A549 (cell line): Measurements from ENCODE around the gene CAPN7. TPM values are rescaled to one million over a fixed set of nuclear protein-coding genes. Genes with fewer than 3 reads are reported as not detected.
A peak's percentile ranks its signal among the peaks of the same experiment; 100 is the strongest.

Experiments
- ATAC-seq, 2 experiments: fragments of 200-7000 bp in 1 of 2; fragments of >200 bp in 1 of 2; cut with Nextera tagmentation in 1 of 2; cut with Tn5 transposase in 1 of 2; 3 replicates each; pipeline versions ENCODE4 v1.8.0 to v1.9.1; 2018 to 2020; ENCODE audit warnings: mild to moderate bottlenecking in 1 of 2, moderate library complexity in 1 of 2
- CTCF ChIA-PET: fragments of 300-600 bp; sonication (Branson Sonifier 250); formaldehyde crosslinking; extraction: SDS; loops from one replicate; lab custom pipeline; 2021; ENCODE audit warnings: antibody characterized with exemption, inconsistent platforms; lab: Yijun Ruan, JAX
- POLR2A ChIA-PET: fragments of 350-600 bp; formaldehyde crosslinking; extraction: SDS; loops from one replicate; lab custom pipeline; 2021; ENCODE audit warnings: antibody characterized with exemption, inconsistent platforms; lab: Yijun Ruan, JAX
- DNase-seq, 2 experiments: peaks; one replicate each; pipeline versions ENCODE4 v3.0.0 to v3.0.0-alpha.2; 2011 to 2016; ENCODE audit warnings: low read depth in 1 of 2, low spot score in 1 of 2
- FAIRE-seq: peaks from 2 replicates; lab custom pipeline; 2011; peaks lifted over from hg19 to GRCh38; lab: Jason Lieb, UNC
- H3K27ac ChIP-seq, 2 experiments: fragments of >200 bp; sonication (Bioruptor Twin); formaldehyde crosslinking; 3 replicates each; pipeline ENCODE4 v1.5.1; 2016 to 2017
- H3K4me1 ChIP-seq: fragments of >200 bp; sonication (Bioruptor Twin); formaldehyde crosslinking; 3 replicates; pipeline ENCODE4 v1.6.1; 2016
- H3K4me2 ChIP-seq: fragments of >200 bp; sonication (Bioruptor Twin); formaldehyde crosslinking; 3 replicates; pipeline ENCODE4 v1.6.1; 2016
- H3K4me3 ChIP-seq: fragments of >200 bp; sonication (Bioruptor Twin); formaldehyde crosslinking; 3 replicates; pipeline ENCODE4 v1.5.1; 2016
- H3K9me3 ChIP-seq: fragments of >200 bp; sonication (Bioruptor Twin); formaldehyde crosslinking; 3 replicates; pipeline ENCODE4 v1.6.1; 2016
- BCL3 ChIP-seq: fragments of >200 bp; sonication (Bioruptor Twin); formaldehyde crosslinking; IDR thresholded peaks from 3 replicates; pipeline ENCODE4 v1.6.1; 2016
- CBX8 ChIP-seq: fragments of 200-600 bp; sonication (generic); IDR thresholded peaks from 2 replicates; pipeline ENCODE4 v1.6.1; 2016
- CEBPB ChIP-seq, 2 experiments: fragments of >200 bp in 1 of 2; sonication (Bioruptor Twin) in 1 of 2; formaldehyde crosslinking in 1 of 2; IDR thresholded peaks; 2 replicates each; pipeline ENCODE4 v1.6.1; 2012 to 2016
- CHD4 ChIP-seq: fragments of 200-600 bp; sonication (generic); IDR thresholded peaks from 2 replicates; pipeline ENCODE4 v1.6.1; 2016; ENCODE audit warnings: antibody characterized with exemption, mild to moderate bottlenecking, borderline replicate concordance
- EHF ChIP-seq: fragments of 250-450 bp; sonication (Bioruptor Pico); IDR thresholded peaks from 2 replicates; pipeline ENCODE4 v1.5.0; 2020; ENCODE audit warnings: mild to moderate bottlenecking
- EHMT2 ChIP-seq: fragments of 200-600 bp; sonication (generic); IDR thresholded peaks from 2 replicates; pipeline ENCODE4 v1.6.1; 2016; ENCODE audit warnings: antibody characterized with exemption, low read depth, mild to moderate bottlenecking, moderate library complexity
- ELK1 ChIP-seq: fragments of 150-350 bp; IDR thresholded peaks from 2 replicates; pipeline ENCODE4 v1.6.1; 2014; ENCODE audit warnings: low read depth, mild to moderate bottlenecking, low read length
- FOSB ChIP-seq: fragments of 250-450 bp; sonication (Bioruptor Pico); IDR thresholded peaks from 2 replicates; pipeline ENCODE4 v1.5.0; 2020; ENCODE audit warnings: mild to moderate bottlenecking, moderate library complexity
- FOSL2 ChIP-seq, 2 experiments: fragments of 450-650 bp in 1 of 2; fragments of >200 bp in 1 of 2; sonication (Bioruptor Twin) in 1 of 2; formaldehyde crosslinking; IDR thresholded peaks; 2 replicates each; pipeline versions ENCODE4 v1.5.0 to v1.6.1; 2016 to 2020; ENCODE audit warnings: mild to moderate bottlenecking in 1 of 2, moderate library complexity in 1 of 2
- GATA3 ChIP-seq: IDR thresholded peaks from 2 replicates; pipeline ENCODE4 v1.6.1; 2012; ENCODE audit warnings: borderline replicate concordance
- HDAC2 ChIP-seq: fragments of 200-600 bp; sonication (generic); IDR thresholded peaks from 2 replicates; pipeline ENCODE4 v1.6.1; 2016
- HOXA7 ChIP-seq: fragments of 250-450 bp; sonication (Bioruptor Pico); IDR thresholded peaks from 2 replicates; pipeline ENCODE4 v1.5.0; 2020; ENCODE audit warnings: mild to moderate bottlenecking, moderate library complexity
- PHF8 ChIP-seq: fragments of 200-600 bp; sonication (generic); IDR thresholded peaks from 2 replicates; pipeline ENCODE4 v1.6.1; 2016; ENCODE audit warnings: low read depth, mild to moderate bottlenecking, antibody characterized with exemption, moderate library complexity, borderline replicate concordance
- RCOR1 ChIP-seq: fragments of 150-350 bp; IDR thresholded peaks from 2 replicates; pipeline ENCODE4 v1.6.1; 2014; ENCODE audit warnings: antibody characterized with exemption, low read length, low read depth
- RNF2 ChIP-seq: fragments of 200-600 bp; sonication (generic); IDR thresholded peaks from 2 replicates; pipeline ENCODE4 v1.6.1; 2016; ENCODE audit warnings: low read depth, mild to moderate bottlenecking, antibody characterized with exemption, moderate library complexity, borderline replicate concordance
- TFCP2L1 ChIP-seq: fragments of 250-450 bp; sonication (Bioruptor Pico); IDR thresholded peaks from 2 replicates; pipeline ENCODE4 v1.5.0; 2021; ENCODE audit warnings: mild to moderate bottlenecking
- ZC3H11A ChIP-seq: fragments of 450-650 bp; IDR thresholded peaks from 2 replicates; pipeline ENCODE4 v1.6.1; 2014; ENCODE audit warnings: antibody characterized with exemption, mild to moderate bottlenecking
- ZNF302 ChIP-seq: fragments of 250-450 bp; sonication (Bioruptor Pico); IDR thresholded peaks from 2 replicates; pipeline ENCODE4 v1.9.0; 2021; ENCODE audit warnings: inconsistent platforms, mild to moderate bottlenecking, moderate library complexity
- ZSCAN20 ChIP-seq: fragments of 250-450 bp; sonication (Bioruptor Pico); IDR thresholded peaks from 2 replicates; pipeline ENCODE4 v1.8.0; 2022; ENCODE audit warnings: mild to moderate bottlenecking, moderate library complexity
- WGBS: methylation state at CpG from one replicate; pipeline ENCODE4 v1.1.6; 2017; ENCODE audit errors: missing lambda C conversion rate; 5-methylcytosine and 5-hydroxymethylcytosine counted together
- polyA plus RNA-seq, 4 experiments: library from polyadenylated mRNA; depleted of rRNA in 3 of 4; stranded (reverse); fragments of >200 nt; fragmentation: RNase III in 1 of 4; extraction: RNeasy Plus Mini Kit Qiagen cat#74134 plus additional on column Dnase treatment in 1 of 4; gene quantifications; 2 replicates in 3 of 4; 3 replicates in 1 of 4; pipeline ENCODE4 v1.2.3, GENCODE V29; 2011 to 2017
- TF ChIP-seq, protein P1 (sequence below): fragments of 450-650 bp; IDR thresholded peaks from 2 replicates; pipeline ENCODE4 v1.6.1; 2014; ENCODE audit warnings: antibody characterized with exemption
- TF ChIP-seq, protein P2 (sequence below): IDR thresholded peaks from 2 replicates; pipeline ENCODE4 v1.6.1; 2012

CAPN7 gene
- polyA plus RNA-seq, 2 of the 4 experiments (the other 2 are of a cell fraction) = 19.9 to 36.8 TPM

GRCh38 chr3:15279671-15280402 lies 73.8 kb downstream of the CAPN7 start:
- no peak overlapping the region for H3K4me2 ChIP-seq
- FAIRE-seq = no peak
- no peak for DNase-seq
- no peak overlapping the region for H3K27ac ChIP-seq
- WGBS = 90% methylated on average over 12 of the region's 12 CpGs
- no peak for TF ChIP-seq EHMT2
- no peak for TF ChIP-seq RNF2
- TF ChIP-seq, protein P1, sequence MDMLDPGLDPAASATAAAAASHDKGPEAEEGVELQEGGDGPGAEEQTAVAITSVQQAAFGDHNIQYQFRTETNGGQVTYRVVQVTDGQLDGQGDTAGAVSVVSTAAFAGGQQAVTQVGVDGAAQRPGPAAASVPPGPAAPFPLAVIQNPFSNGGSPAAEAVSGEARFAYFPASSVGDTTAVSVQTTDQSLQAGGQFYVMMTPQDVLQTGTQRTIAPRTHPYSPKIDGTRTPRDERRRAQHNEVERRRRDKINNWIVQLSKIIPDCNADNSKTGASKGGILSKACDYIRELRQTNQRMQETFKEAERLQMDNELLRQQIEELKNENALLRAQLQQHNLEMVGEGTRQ = no peak
- no peak for TF ChIP-seq CEBPB (IDR thresholded peaks at IDR 0.05)
- no peak for TF ChIP-seq PHF8
- TF ChIP-seq FOSB = no peak
- TF ChIP-seq TFCP2L1 = no peak
- no peak for TF ChIP-seq ZNF302 (CRISPR knock-in tag)
- TF ChIP-seq RCOR1 = no peak
- no peak for TF ChIP-seq ELK1
- no peak for TF ChIP-seq ZC3H11A
- H3K4me1 ChIP-seq = no peaks in the 10 kb centered on the region
- no peaks in the 10 kb centered on the region for H3K9me3 ChIP-seq
- CTCF ChIA-PET = interaction anchor here (0.6 to 12.6 kb wide), 7 partner anchors 13 to 280 kb away, joined by 3 to 121 read pairs (median 3); no protein-coding TSS in a partner anchor
- no peak overlapping the region for H3K4me3 ChIP-seq
- peak; percentile 19 to 36; a peak in 2 of 6 replicates for ATAC-seq
- POLR2A ChIA-PET = no interaction called here

- H3K27ac ChIP-seq = no peak overlapping the region
- peak in 1 of 2 experiments; percentile 33; a peak in 2 of 6 replicates for ATAC-seq
- ChIA-PET CTCF (interaction anchor here (1.5 to 12.6 kb wide), 3 partner anchors 14 to 124 kb away, joined by 4 to 121 read pairs (median 6); no protein-coding TSS in a partner anchor), POLR2A (interaction anchor here (0.5 kb wide), 1 partner anchor 10 kb away, joined by 3 read pairs; no protein-coding TSS in a partner anchor)
- H3K4me2 ChIP-seq = no peak overlapping the region
- no peak for DNase-seq
- H3K4me1 ChIP-seq = no peaks in the 10 kb centered on the region
- H3K9me3 ChIP-seq = no peaks in the 10 kb centered on the region
- TF ChIP-seq FOSL2 (IDR thresholded peaks at IDR 0.05) (no peak), FOSL2 (CRISPR knock-in tag; IDR thresholded peaks at IDR 0.05) (no peak), HOXA7 (no peak), GATA3 (no peak), CHD4 (no peak), CBX8 (no peak), EHF (CRISPR knock-in tag) (no peak), BCL3 (no peak), ELK1 (no peak), HDAC2 (no peak), ZSCAN20 (CRISPR knock-in tag) (no peak)
- TF ChIP-seq, protein P2, sequence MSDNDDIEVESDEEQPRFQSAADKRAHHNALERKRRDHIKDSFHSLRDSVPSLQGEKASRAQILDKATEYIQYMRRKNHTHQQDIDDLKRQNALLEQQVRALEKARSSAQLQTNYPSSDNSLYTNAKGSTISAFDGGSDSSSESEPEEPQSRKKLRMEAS = no peak
- H3K4me3 ChIP-seq = no peak overlapping the region
- FAIRE-seq = no peak
- WGBS = 81% methylated on average over 10 of the region's 10 CpGs
Measured at GRCh38 chr3:15280853-15281532, 74.9 kb downstream of the CAPN7 start.
